DMS114 treated with DMSO at 0.1 percent for 48 hours (cell line): ENCODE results near the gene ARID5B.
"Not testable (repeated sequence)": the region's sequence is repeated elsewhere in the genome, so short reads cannot be mapped to it uniquely, and the experiment has no call there.

ENCODE experiments used
- DNase-seq: peaks from one replicate; lab custom pipeline; 2025; ENCODE audit not compliant: unreplicated experiment; lab: John Stamatoyannopoulos, UW

Gene ARID5B

GRCh38 chr10:61900829-61901792, at the start of gene ARID5B:
ARID5B (plus strand) TSS chr10:61901699; CDS start chr10:61901710, 11 bp downstream.
- peak; percentile 86 for DNase-seq

- DNase-seq, result no peak
Measured at GRCh38 chr10:61852261-61852660, 49.2 kb upstream of the ARID5B start.

- DNase-seq, result no peak
Measured at GRCh38 chr10:61855771-61856170, 45.7 kb upstream of the ARID5B start.

GRCh38 chr10:61857746-61858145, 43.8 kb upstream of the ARID5B start:
- DNase-seq, result no peak

- DNase-seq, result no peak
Measured at GRCh38 chr10:61859786-61860185, 41.7 kb upstream of the ARID5B start.

GRCh38 chr10:61860964-61861758, 40.3 kb upstream of the ARID5B start:
- DNase-seq, result no peak

GRCh38 chr10:61863981-61864380, 37.5 kb upstream of the ARID5B start:
- DNase-seq, result no peak

- no peak for DNase-seq
Measured at GRCh38 chr10:61866700-61867368, 34.7 kb upstream of the ARID5B start.

- DNase-seq, result not testable (repeated sequence)
Measured at GRCh38 chr10:61867374-61867773, 34.1 kb upstream of the ARID5B start.

GRCh38 chr10:61867817-61868216, 33.7 kb upstream of the ARID5B start:
- DNase-seq, result not testable (repeated sequence)

- no peak for DNase-seq
Measured at GRCh38 chr10:61869041-61869675, 32.3 kb upstream of the ARID5B start.

GRCh38 chr10:61869774-61870525, 31.5 kb upstream of the ARID5B start:
- DNase-seq, result peak; percentile 59

- no peak for DNase-seq
Measured at GRCh38 chr10:61870526-61870895, 31.0 kb upstream of the ARID5B start.

GRCh38 chr10:61871487-61871886, 30.0 kb upstream of the ARID5B start:
- DNase-seq, result no peak

GRCh38 chr10:61877887-61878739, 23.4 kb upstream of the ARID5B start:
- DNase-seq, result no peak

- no peak for DNase-seq
Measured at GRCh38 chr10:61878740-61879068, 22.8 kb upstream of the ARID5B start.

GRCh38 chr10:61882621-61883370, 18.7 kb upstream of the ARID5B start:
- DNase-seq, result no peak

GRCh38 chr10:61883371-61884025, 18.0 kb upstream of the ARID5B start:
- DNase-seq, result no peak
